HG03432 (cell line): ENCODE measurements around the gene RNF144A.

Source experiments
- ATAC-seq: cut with Tn5 transposase; IDR thresholded peaks from one replicate; pipeline ENCODE4 v1.9.1; 2021; ENCODE audit warnings: mild to moderate bottlenecking, moderate library complexity; ENCODE audit not compliant: unreplicated experiment

The RNF144A gene

GRCh38 chr2:7018282-7018701, 101.1 kb downstream of the RNF144A start:
- ATAC-seq = no peak

- ATAC-seq = no peak
Observed at GRCh38 chr2:7018767-7019166, 101.6 kb downstream of the RNF144A start.

GRCh38 chr2:7019191-7019590, 102.0 kb downstream of the RNF144A start:
- no peak for ATAC-seq

GRCh38 chr2:7020059-7020458, 102.8 kb downstream of the RNF144A start:
- ATAC-seq = no peak

- no peak for ATAC-seq
Observed at GRCh38 chr2:7020468-7020867, 103.3 kb downstream of the RNF144A start.

GRCh38 chr2:7020939-7021470, 103.8 kb downstream of the RNF144A start:
- no peak for ATAC-seq

GRCh38 chr2:7022492-7023385, 105.5 kb downstream of the RNF144A start:
- no peak for ATAC-seq

GRCh38 chr2:7023542-7023941, 106.3 kb downstream of the RNF144A start:
- ATAC-seq = no peak

GRCh38 chr2:7024261-7024660, 107.0 kb downstream of the RNF144A start:
- ATAC-seq = no peak

GRCh38 chr2:7025082-7025481, 107.9 kb downstream of the RNF144A start:
- ATAC-seq = no peak

GRCh38 chr2:7026742-7027141, 109.5 kb downstream of the RNF144A start:
- ATAC-seq = no peak

- ATAC-seq = no peak
Observed at GRCh38 chr2:7027411-7027810, 110.2 kb downstream of the RNF144A start.

- ATAC-seq = no peak
Observed at GRCh38 chr2:7027956-7028655, 110.9 kb downstream of the RNF144A start.

- ATAC-seq = no peak
Observed at GRCh38 chr2:7028846-7029245, 111.6 kb downstream of the RNF144A start.

GRCh38 chr2:7029291-7030059, 112.3 kb downstream of the RNF144A start:
- no peak for ATAC-seq

- no peak for ATAC-seq
Observed at GRCh38 chr2:7030810-7031209, 113.6 kb downstream of the RNF144A start.

- no peak for ATAC-seq
Observed at GRCh38 chr2:7031547-7032245, 114.5 kb downstream of the RNF144A start.

GRCh38 chr2:7032371-7032770, 115.2 kb downstream of the RNF144A start:
- ATAC-seq = no peak

GRCh38 chr2:7033136-7033960, 116.1 kb downstream of the RNF144A start:
- no peak for ATAC-seq

- ATAC-seq = no peak
Observed at GRCh38 chr2:7034303-7034702, 117.1 kb downstream of the RNF144A start.
